GOT3 (cell line): ENCODE results near the gene CFAP65.

ENCODE experiments used
- DNase-seq: peaks from one replicate; lab custom pipeline; 2025; ENCODE audit warnings: mixed read lengths; lab: John Stamatoyannopoulos, UW

The CFAP65 gene

GRCh38 chr2:219041252-219041651 lies at the start of gene CFAP65:
Gene CFAP65 (minus strand): TSS chr2:219041516. CDS start chr2:219039048, 2,468 bp downstream.
- no peak for DNase-seq

GRCh38 chr2:219090436-219091299 lies 49.4 kb upstream of the CFAP65 start:
- DNase-seq = no peak

GRCh38 chr2:219089330-219089729 lies 48.0 kb upstream of the CFAP65 start:
- DNase-seq = no peak

GRCh38 chr2:219087848-219088247 lies 46.5 kb upstream of the CFAP65 start:
- DNase-seq = no peak

GRCh38 chr2:219087361-219087760 lies 46.0 kb upstream of the CFAP65 start:
- no peak for DNase-seq

- DNase-seq = no peak
Observed at GRCh38 chr2:219086196-219086595, 44.9 kb upstream of the CFAP65 start.

- no peak for DNase-seq
Observed at GRCh38 chr2:219084791-219085190, 43.5 kb upstream of the CFAP65 start.

- no peak for DNase-seq
Observed at GRCh38 chr2:219082332-219082958, 41.1 kb upstream of the CFAP65 start.

- DNase-seq = no peak
Observed at GRCh38 chr2:219081701-219082331, 40.5 kb upstream of the CFAP65 start.

- DNase-seq = no peak
Observed at GRCh38 chr2:219081096-219081495, 39.8 kb upstream of the CFAP65 start.

GRCh38 chr2:219079417-219079816 lies 38.1 kb upstream of the CFAP65 start:
- no peak for DNase-seq

GRCh38 chr2:219078951-219079350 lies 37.6 kb upstream of the CFAP65 start:
- DNase-seq = no peak

GRCh38 chr2:219078126-219078525 lies 36.8 kb upstream of the CFAP65 start:
- DNase-seq = no peak

GRCh38 chr2:219076253-219076652 lies 34.9 kb upstream of the CFAP65 start:
- no peak for DNase-seq

- DNase-seq = no peak
Observed at GRCh38 chr2:219073413-219074129, 32.3 kb upstream of the CFAP65 start.

GRCh38 chr2:219072741-219073250 lies 31.5 kb upstream of the CFAP65 start:
- no peak for DNase-seq

- DNase-seq = no peak
Observed at GRCh38 chr2:219071131-219071816, 30.0 kb upstream of the CFAP65 start.

GRCh38 chr2:219065484-219065883 lies 24.2 kb upstream of the CFAP65 start:
- DNase-seq = no peak

- no peak for DNase-seq
Observed at GRCh38 chr2:219062081-219062480, 20.8 kb upstream of the CFAP65 start.

GRCh38 chr2:219060821-219061791 lies 19.8 kb upstream of the CFAP65 start, which contains the start of gene IHH:
Gene IHH (minus strand): TSS chr2:219060921. CDS start chr2:219060467, 454 bp downstream.
- no peak for DNase-seq
